DOHH2 (cell line): ENCODE results near the gene GABRG3.

Experiments used
- H3F3A ChIP-seq: fragments of 200-600 bp; sonication (generic), shearing (Covaris generic); 2 replicates; pipeline ENCODE4 v1.6.0; 2016; ENCODE audit warnings: antibody characterized with exemption, mild to moderate bottlenecking; ENCODE audit not compliant: control insufficient read depth, insufficient read depth
- H3K27ac ChIP-seq: fragments of 200-600 bp; sonication (generic); 2 replicates; pipeline ENCODE4 v1.5.1; 2014; ENCODE audit warnings: low read depth, mild to moderate bottlenecking, low read length, moderate library complexity
- H3K27me3 ChIP-seq: fragments of 200-600 bp; sonication (generic); 2 replicates; pipeline ENCODE4 v1.6.1; 2014; ENCODE audit warnings: mild to moderate bottlenecking, low read length, mixed read lengths; ENCODE audit not compliant: control insufficient read depth
- H3K36me3 ChIP-seq: fragments of 200-600 bp; sonication (generic); 2 replicates; pipeline ENCODE4 v1.6.1; 2014; ENCODE audit warnings: mild to moderate bottlenecking, low read length, moderate library complexity, mixed read lengths; ENCODE audit not compliant: control insufficient read depth
- H3K4me1 ChIP-seq: fragments of 200-600 bp; sonication (generic); 2 replicates; pipeline ENCODE4 v1.6.1; 2014; ENCODE audit warnings: mild to moderate bottlenecking, low read length, mixed read lengths; ENCODE audit not compliant: control insufficient read depth
- H3K4me2 ChIP-seq: fragments of 200-600 bp; sonication (generic); 2 replicates; pipeline ENCODE4 v1.6.0; 2014; ENCODE audit warnings: mild to moderate bottlenecking, low read length, moderate library complexity
- H3K4me3 ChIP-seq: fragments of 200-600 bp; sonication (generic); 2 replicates; pipeline ENCODE4 v1.5.1; 2014; ENCODE audit warnings: mild to moderate bottlenecking, low read length, mixed read lengths
- H3K79me2 ChIP-seq: fragments of 200-600 bp; sonication (generic); 2 replicates; pipeline ENCODE4 v1.6.1; 2014; ENCODE audit warnings: mild to moderate bottlenecking, low read length, mixed read lengths; ENCODE audit not compliant: control insufficient read depth
- H3K9me2 ChIP-seq: fragments of 200-600 bp; sonication (generic); replicated peaks from 2 replicates; pipeline ENCODE4 v1.6.1; 2014; ENCODE audit warnings: mild to moderate bottlenecking, low read length, mixed read lengths; ENCODE audit not compliant: control insufficient read depth
- H3K9me3 ChIP-seq: fragments of 200-600 bp; sonication (generic); 2 replicates; pipeline ENCODE4 v1.6.1; 2014; ENCODE audit warnings: antibody characterized with exemption, low read length, mixed read lengths; ENCODE audit not compliant: control insufficient read depth, insufficient read depth
- H4K20me1 ChIP-seq: fragments of 200-600 bp; sonication (generic); 2 replicates; pipeline ENCODE4 v1.6.0; 2014; ENCODE audit warnings: low read depth, mild to moderate bottlenecking, antibody characterized with exemption, low read length, moderate library complexity; ENCODE audit not compliant: control insufficient read depth, insufficient read depth
- CTCF ChIP-seq: fragments of 200-600 bp; sonication (generic); IDR thresholded peaks from one replicate; pipeline ENCODE4 v1.5.1; 2014; ENCODE audit warnings: antibody characterized with exemption, mild to moderate bottlenecking, low read depth, low read length; ENCODE audit not compliant: poor library complexity, severe bottlenecking
- EZH2phosphoT487 ChIP-seq: fragments of 200-600 bp; sonication (generic); IDR thresholded peaks from 2 replicates; pipeline ENCODE4 v1.6.1; 2017; ENCODE audit warnings: borderline replicate concordance, mild to moderate bottlenecking, antibody characterized with exemption, low read length, moderate library complexity, mixed read lengths

The GABRG3 gene

DNA sequence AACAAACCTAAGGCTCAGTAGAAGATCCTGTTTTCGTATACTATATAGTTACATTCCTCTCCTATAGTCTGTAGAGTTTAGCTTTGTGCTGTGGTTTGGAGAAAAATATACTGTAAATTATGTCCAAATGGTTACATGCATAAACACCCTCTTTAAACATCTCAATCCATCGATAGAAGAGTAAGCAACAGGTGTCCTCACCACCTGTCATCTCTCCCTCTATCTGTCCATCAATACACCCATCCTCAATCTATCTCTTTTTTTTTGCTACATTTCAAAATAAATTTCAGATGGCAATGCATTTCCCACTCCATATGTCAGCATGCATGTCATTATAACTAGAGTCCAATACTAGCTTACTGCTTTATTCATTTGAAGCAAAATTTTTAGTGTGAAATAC is 21.0 kb upstream of the GABRG3 start:
- TF ChIP-seq CTCF (no peak), EZH2phosphoT487 (no peak)
- no peaks in the 10 kb centered on the region for H3K36me3 ChIP-seq
- no peak overlapping the region for H3K4me2 ChIP-seq
- H3K9me2 ChIP-seq: no peaks in the 10 kb centered on the region
- H3K4me1 ChIP-seq: no peaks in the 10 kb centered on the region
- no peak overlapping the region for H3K27ac ChIP-seq
- H3F3A ChIP-seq: no peaks in the 10 kb centered on the region
- H4K20me1 ChIP-seq: no peaks in the 10 kb centered on the region
- H3K27me3 ChIP-seq: no peaks in the 10 kb centered on the region
- peaks cover 16% of the 10 kb centered on the region; the same call in 1 of the 2 replicates for H3K9me3 ChIP-seq
- H3K4me3 ChIP-seq: no peak overlapping the region
- H3K79me2 ChIP-seq: no peaks in the 10 kb centered on the region

- no peaks in the 10 kb centered on the region for H3K27me3 ChIP-seq
- no peaks in the 10 kb centered on the region for H3K79me2 ChIP-seq
- no peaks in the 10 kb centered on the region for H3K9me2 ChIP-seq
- no peaks in the 10 kb centered on the region; the same call in 1 of the 2 replicates for H3K9me3 ChIP-seq
- no peak overlapping the region for H3K4me3 ChIP-seq
- H3K27ac ChIP-seq: no peak overlapping the region
- H3F3A ChIP-seq: no peaks in the 10 kb centered on the region
- H4K20me1 ChIP-seq: no peaks in the 10 kb centered on the region
- H3K4me2 ChIP-seq: no peak overlapping the region
- TF ChIP-seq CTCF: no peak
- TF ChIP-seq EZH2phosphoT487: no peak
- no peaks in the 10 kb centered on the region for H3K36me3 ChIP-seq
- no peaks in the 10 kb centered on the region for H3K4me1 ChIP-seq
Measured at GRCh38 chr15:26954403-26954802, 16.6 kb upstream of the GABRG3 start.

DNA sequence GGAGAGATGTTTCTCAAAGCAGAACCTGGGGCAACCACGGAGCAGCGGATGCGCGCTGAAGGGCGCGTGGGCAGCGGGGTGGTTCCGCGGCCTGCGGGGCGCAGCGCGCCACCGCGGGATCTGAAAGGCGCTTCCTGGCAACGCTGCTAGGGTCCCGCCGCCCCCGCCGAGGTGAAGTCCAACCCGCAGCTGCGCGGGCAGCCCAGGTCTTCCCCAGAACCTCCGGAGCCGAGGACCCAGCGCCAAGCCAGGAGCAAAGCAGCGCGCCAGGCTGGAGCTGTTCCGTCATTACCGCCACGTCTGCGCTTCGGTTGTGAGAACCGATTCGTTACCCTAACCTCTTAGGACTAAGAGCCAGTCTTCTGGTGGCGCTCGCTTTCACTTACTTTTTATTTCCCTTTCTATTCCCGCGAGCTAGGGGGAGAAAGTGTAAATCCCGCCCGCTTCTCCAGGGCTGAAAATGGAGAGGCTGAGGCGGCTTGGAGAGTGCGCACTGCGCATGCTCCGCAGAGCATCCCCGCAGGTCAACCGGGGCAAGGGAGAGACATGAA is 3.2 kb upstream of the GABRG3 start:
- Histone ChIP-seq H3K79me2 (no peaks in the 10 kb centered on the region), H3K4me2 (no peak overlapping the region), H3K4me1 (no peaks in the 10 kb centered on the region), H4K20me1 (no peaks in the 10 kb centered on the region), H3K4me3 (no peak overlapping the region), H3F3A (no peaks in the 10 kb centered on the region), H3K9me3 (peaks cover 9% of the 10 kb centered on the region; the same call in 1 of the 2 replicates), H3K27ac (no peak overlapping the region), H3K36me3 (no peaks in the 10 kb centered on the region), H3K9me2 (no peaks in the 10 kb centered on the region), H3K27me3 (no peaks in the 10 kb centered on the region)
- TF ChIP-seq CTCF: no peak
- no peak for TF ChIP-seq EZH2phosphoT487
